Thyroid gland (tissue), 4 donors: ENCODE data around the gene NT5C1A. TPM values are rescaled to one million over a fixed set of nuclear protein-coding genes. Genes with fewer than 3 reads are reported as not detected.

Source experiments
- DNase-seq, 2 donors: peaks; one replicate each; pipeline ENCODE4 v3.0.0-alpha.2; 2019
- H3K27ac ChIP-seq, 3 donors: fragments of 200-600 bp; sonication (generic); 1 replicate in 2 of 3; 2 replicates in 1 of 3; pipeline ENCODE4 v1.5.1; 2016 to 2019; ENCODE audit warnings: mild to moderate bottlenecking in 1 of 3, moderate library complexity in 1 of 3
- H3K27me3 ChIP-seq: fragments of 200-600 bp; sonication (generic); one replicate; pipeline ENCODE4 v1.5.1; 2019
- H3K36me3 ChIP-seq, 2 donors: fragments of 200-600 bp; sonication (generic); one replicate each; pipeline ENCODE4 v1.5.1; 2016 to 2019
- H3K4me1 ChIP-seq, 2 donors: fragments of 200-600 bp; sonication (generic); one replicate each; pipeline ENCODE4 v1.5.1; 2017 to 2019
- H3K4me3 ChIP-seq, 3 donors: fragments of 200-600 bp; sonication (generic); replicated peaks in 1 of 3; 1 replicate in 2 of 3; 2 replicates in 1 of 3; pipeline ENCODE4 v1.5.1; 2016; ENCODE audit warnings: mild to moderate bottlenecking in 1 of 3
- H3K9me3 ChIP-seq: fragments of 200-600 bp; sonication (generic); one replicate; pipeline ENCODE4 v1.5.1; 2017
- POLR2A ChIP-seq, 2 donors: fragments of 450-650 bp; IDR thresholded peaks; one replicate each; pipeline ENCODE4 v1.6.1; 2017; ENCODE audit warnings: antibody characterized with exemption in 2 of 2, mild to moderate bottlenecking in 2 of 2, moderate library complexity in 1 of 2
- WGBS, 2 donors: methylation state at CpG; one replicate each; pipeline ENCODE4 v1.1.5; 2017; 5-methylcytosine and 5-hydroxymethylcytosine counted together
- intact Hi-C: fragments of 100-400 bp; cut with DNase I; formaldehyde crosslinking; loops from one replicate; pipeline ENCODE4 v1.15.1; 2023
- total RNA-seq, 4 donors: library from RNA; depleted of rRNA; stranded (reverse); fragments of >200 nt; gene quantifications; one replicate each; pipeline ENCODE4 v1.2.3, GENCODE V29; 2016
- TF ChIP-seq, protein P1 (sequence below), 6 experiments: fragments of 200-600 bp in 3 of 6; fragments of 450-650 bp in 3 of 6; sonication (generic) in 3 of 6; IDR thresholded peaks; one replicate each; pipeline ENCODE4 v1.5.1; 2016 to 2019; ENCODE audit warnings: antibody characterized with exemption in 6 of 6, mild to moderate bottlenecking in 2 of 6, inconsistent platforms in 1 of 6, moderate library complexity in 1 of 6

Gene NT5C1A
- total RNA-seq, 4 donors from 2014 or later: 0.33 to 0.73 TPM; not detected in 2

DNA sequence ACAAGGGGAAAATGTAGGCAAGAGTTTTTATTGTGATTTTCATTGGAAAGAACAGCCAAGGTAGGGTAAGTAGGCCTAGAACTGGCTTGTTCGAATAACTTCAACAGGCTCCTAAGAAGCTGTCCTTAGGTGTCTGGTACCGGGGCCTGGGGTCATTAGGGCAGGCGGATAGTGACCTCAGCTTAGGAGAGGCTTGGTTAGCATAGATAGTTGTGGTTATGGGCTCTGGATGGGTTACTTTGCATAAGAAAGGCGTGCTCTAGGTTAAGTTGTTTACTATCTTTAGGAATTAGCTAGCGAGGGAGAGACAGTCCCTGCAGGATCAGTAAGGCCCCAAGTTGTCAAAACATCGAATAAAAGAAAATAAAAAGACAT lies 40.0 kb upstream of the NT5C1A start:
- 76 to 78% methylated on average over 6 of the region's 6 CpGs for WGBS, 2 donors
- DNase-seq: no peak
- H3K36me3 ChIP-seq: no peaks in the 10 kb centered on the region
- no peak overlapping the region for H3K27ac ChIP-seq
- H3K9me3 ChIP-seq: no peaks in the 10 kb centered on the region
- no peak overlapping the region for H3K4me3 ChIP-seq
- intact Hi-C loops: no loop called here
- no peaks in the 10 kb centered on the region for H3K27me3 ChIP-seq
- TF ChIP-seq POLR2A (IDR thresholded peaks at IDR 0.05): no peak
- TF ChIP-seq, protein P1, sequence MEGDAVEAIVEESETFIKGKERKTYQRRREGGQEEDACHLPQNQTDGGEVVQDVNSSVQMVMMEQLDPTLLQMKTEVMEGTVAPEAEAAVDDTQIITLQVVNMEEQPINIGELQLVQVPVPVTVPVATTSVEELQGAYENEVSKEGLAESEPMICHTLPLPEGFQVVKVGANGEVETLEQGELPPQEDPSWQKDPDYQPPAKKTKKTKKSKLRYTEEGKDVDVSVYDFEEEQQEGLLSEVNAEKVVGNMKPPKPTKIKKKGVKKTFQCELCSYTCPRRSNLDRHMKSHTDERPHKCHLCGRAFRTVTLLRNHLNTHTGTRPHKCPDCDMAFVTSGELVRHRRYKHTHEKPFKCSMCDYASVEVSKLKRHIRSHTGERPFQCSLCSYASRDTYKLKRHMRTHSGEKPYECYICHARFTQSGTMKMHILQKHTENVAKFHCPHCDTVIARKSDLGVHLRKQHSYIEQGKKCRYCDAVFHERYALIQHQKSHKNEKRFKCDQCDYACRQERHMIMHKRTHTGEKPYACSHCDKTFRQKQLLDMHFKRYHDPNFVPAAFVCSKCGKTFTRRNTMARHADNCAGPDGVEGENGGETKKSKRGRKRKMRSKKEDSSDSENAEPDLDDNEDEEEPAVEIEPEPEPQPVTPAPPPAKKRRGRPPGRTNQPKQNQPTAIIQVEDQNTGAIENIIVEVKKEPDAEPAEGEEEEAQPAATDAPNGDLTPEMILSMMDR (IDR thresholded peaks at IDR 0.05): no peak
- H3K4me1 ChIP-seq: no peaks in the 10 kb centered on the region

DNA sequence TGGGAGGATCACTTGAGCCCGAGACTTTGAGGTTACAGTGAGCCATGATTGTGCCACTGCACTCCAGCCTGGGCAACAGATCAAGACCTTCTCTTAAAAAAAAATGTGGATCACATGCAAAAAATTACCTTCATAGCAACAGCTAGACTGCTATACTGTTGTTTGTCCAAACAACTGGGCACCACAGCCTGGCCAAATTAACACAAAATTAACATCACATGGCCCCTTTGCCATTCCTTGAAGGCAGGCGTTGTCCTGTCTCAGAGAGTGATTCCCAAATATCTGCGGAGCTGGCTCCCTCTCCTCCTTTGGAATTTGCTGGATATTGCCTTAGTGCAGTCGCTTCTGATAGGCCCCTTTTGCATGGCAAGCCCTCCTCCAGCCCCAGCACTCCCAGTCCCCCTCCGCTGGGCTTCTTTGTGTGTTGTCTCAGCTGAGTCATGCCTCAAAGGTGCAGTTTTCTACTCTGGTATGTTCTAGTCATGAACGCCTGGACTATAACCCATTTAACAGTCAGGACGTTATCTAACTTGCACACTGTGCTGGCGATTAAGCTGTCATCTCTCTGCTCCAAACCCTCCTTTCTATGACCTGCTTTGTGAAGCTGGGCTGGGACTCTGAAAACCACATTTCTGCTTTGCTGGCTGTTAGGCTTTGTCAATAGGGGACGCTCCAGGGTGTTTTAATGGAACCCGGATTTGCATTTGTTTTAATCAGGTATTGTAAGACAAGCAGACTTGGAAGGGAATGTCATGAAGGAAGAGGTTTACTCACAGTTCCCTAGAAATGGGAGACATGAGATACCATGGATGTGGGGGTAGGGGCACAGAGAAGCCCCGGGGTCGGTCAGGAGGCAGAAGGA lies 39.4 kb upstream of the NT5C1A start:
- no peak overlapping the region for H3K4me3 ChIP-seq
- H3K9me3 ChIP-seq: no peaks in the 10 kb centered on the region
- no peaks in the 10 kb centered on the region for H3K27me3 ChIP-seq
- intact Hi-C loops: no loop called here
- no peak for DNase-seq
- H3K27ac ChIP-seq: no peak overlapping the region
- H3K4me1 ChIP-seq: no peaks in the 10 kb centered on the region
- TF ChIP-seq, protein P1 (IDR thresholded peaks at IDR 0.05): no peak
- TF ChIP-seq POLR2A (IDR thresholded peaks at IDR 0.05): no peak
- H3K36me3 ChIP-seq: no peaks in the 10 kb centered on the region
- WGBS, 2 donors: 77 to 78% methylated on average over 12 of the region's 12 CpGs

DNA sequence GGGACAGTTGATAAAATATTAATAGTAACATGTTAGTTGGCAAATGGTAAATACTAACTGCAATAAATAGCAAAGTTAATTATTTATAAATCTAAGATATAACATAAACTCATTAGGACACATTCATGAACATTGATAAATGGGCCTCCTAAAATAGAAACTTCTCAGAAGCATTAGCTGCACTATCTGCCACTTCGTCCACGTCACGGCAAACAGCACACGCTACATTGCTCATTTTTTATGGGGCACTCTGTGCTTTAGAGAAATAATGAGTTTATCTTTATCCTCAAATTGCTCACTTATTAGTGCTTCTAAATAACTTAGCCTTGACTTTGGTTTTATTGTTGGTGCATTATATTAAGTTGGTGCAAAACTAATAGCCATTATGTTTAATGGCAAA lies 35.6 kb upstream of the NT5C1A start:
- DNase-seq: no peak
- no peak overlapping the region for H3K27ac ChIP-seq
- H3K9me3 ChIP-seq: no peaks in the 10 kb centered on the region
- H3K4me1 ChIP-seq: no peaks in the 10 kb centered on the region
- no peaks in the 10 kb centered on the region for H3K36me3 ChIP-seq
- 92 to 95% methylated on average over 4 of the region's 4 CpGs for WGBS, 2 donors
- H3K27me3 ChIP-seq: no peaks in the 10 kb centered on the region
- intact Hi-C loops: no loop called here
- no peak for TF ChIP-seq POLR2A (IDR thresholded peaks at IDR 0.05)
- TF ChIP-seq, protein P1 (IDR thresholded peaks at IDR 0.05): no peak
- H3K4me3 ChIP-seq: no peak overlapping the region

DNA sequence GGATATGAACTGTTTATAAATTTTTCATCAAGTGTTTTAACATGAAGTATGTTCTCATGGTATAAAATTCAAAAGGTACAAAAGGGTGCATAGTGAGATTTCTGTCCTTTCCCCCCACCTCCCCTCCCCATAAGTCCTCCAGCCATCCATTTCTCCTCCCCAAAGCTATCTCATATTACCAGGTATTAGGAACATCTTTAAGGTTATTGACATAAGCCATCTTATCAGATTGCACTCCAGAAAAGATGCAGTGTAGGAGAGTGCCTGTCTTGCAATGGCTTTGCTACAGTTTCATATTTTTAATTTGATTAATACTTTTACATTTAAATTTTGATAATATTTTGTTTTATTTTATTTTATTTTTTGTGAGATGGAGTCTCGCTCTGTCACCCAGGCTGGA lies 32.9 kb upstream of the NT5C1A start:
- no peaks in the 10 kb centered on the region for H3K36me3 ChIP-seq
- H3K4me3 ChIP-seq: no peak overlapping the region
- no peak overlapping the region for H3K27ac ChIP-seq
- no peak for DNase-seq
- intact Hi-C loops: no loop called here
- WGBS, 2 donors: 90 to 97% methylated on average over 1 of the region's 1 CpG
- peaks cover 0 to 7% of the 10 kb centered on the region in 2 donors for H3K4me1 ChIP-seq
- TF ChIP-seq, protein P1 (IDR thresholded peaks at IDR 0.05): no peak
- no peak for TF ChIP-seq POLR2A (IDR thresholded peaks at IDR 0.05)
- no peaks in the 10 kb centered on the region for H3K9me3 ChIP-seq
- H3K27me3 ChIP-seq: no peaks in the 10 kb centered on the region

DNA sequence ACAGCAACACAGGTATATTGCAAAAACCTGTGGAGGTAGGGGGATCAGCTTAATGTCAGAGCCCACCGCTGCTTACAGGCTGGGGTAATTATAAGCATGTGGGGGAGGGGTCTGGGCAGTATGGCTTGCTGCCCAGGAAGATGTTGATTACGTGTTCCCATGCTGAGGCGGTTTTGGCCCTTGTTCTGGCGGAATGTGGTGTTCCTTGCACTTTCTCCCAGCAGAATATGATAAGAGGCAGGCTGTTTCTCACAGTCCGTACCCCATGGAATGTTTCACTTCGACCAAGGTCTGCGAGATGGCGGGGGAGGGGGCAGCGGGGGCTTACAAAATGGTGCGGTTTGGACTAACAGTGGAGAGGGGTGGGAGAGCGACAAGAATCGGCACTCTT lies 29.1 kb upstream of the NT5C1A start:
- peak; percentile 75 to 77 for DNase-seq
- no peaks in the 10 kb centered on the region for H3K9me3 ChIP-seq
- H3K4me1 ChIP-seq: peaks cover 0 to 7% of the 10 kb centered on the region in 2 donors
- H3K36me3 ChIP-seq: no peaks in the 10 kb centered on the region
- H3K27ac ChIP-seq: peak overlapping the region in 1 of 3 donors; percentile 69
- 8 to 10% methylated on average over 11 of the region's 12 CpGs for WGBS, 2 donors
- intact Hi-C loops: no loop called here
- no peak overlapping the region for H3K4me3 ChIP-seq
- TF ChIP-seq, protein P1 (IDR thresholded peaks at IDR 0.05): no peak
- TF ChIP-seq POLR2A (IDR thresholded peaks at IDR 0.05): no peak
- H3K27me3 ChIP-seq: no peaks in the 10 kb centered on the region
